Esophagus muscularis mucosa (tissue), 4 donors: ENCODE measurements around the gene ZBTB16. TPM values are rescaled to one million over a fixed set of nuclear protein-coding genes. Genes with fewer than 3 reads are reported as not detected.

ENCODE experiments used
- DNase-seq: peaks from one replicate; pipeline ENCODE4 v3.0.0-alpha.2; 2017; ENCODE audit errors: extremely low spot score
- H3K27ac ChIP-seq, 4 donors: fragments of 200-600 bp; sonication (generic); replicated peaks in 1 of 4; 1 replicate in 3 of 4; 2 replicates in 1 of 4; pipeline ENCODE4 v1.5.1; 2016 to 2019; ENCODE audit warnings: mild to moderate bottlenecking in 1 of 4
- H3K27me3 ChIP-seq, 4 donors: fragments of 200-600 bp; sonication (generic); one replicate each; pipeline versions ENCODE4 v1.5.1 to v1.6.0; 2016 to 2019
- H3K36me3 ChIP-seq, 4 donors: fragments of 200-600 bp; sonication (generic); one replicate each; pipeline ENCODE4 v1.5.1; 2016 to 2019
- H3K4me1 ChIP-seq, 4 donors: fragments of 200-600 bp; sonication (generic); one replicate each; pipeline ENCODE4 v1.5.1; 2016 to 2019
- H3K4me3 ChIP-seq, 4 donors: fragments of 200-600 bp; sonication (generic); 1 replicate in 2 of 4; 2 replicates in 2 of 4; pipeline ENCODE4 v1.5.1; 2016 to 2019; ENCODE audit warnings: mild to moderate bottlenecking in 4 of 4, moderate library complexity in 1 of 4
- H3K9me3 ChIP-seq, 4 donors: fragments of 200-600 bp; sonication (generic); 1 replicate in 3 of 4; 2 replicates in 1 of 4; pipeline ENCODE4 v1.5.1; 2016 to 2019
- CTCF ChIP-seq, 3 experiments: fragments of 200-600 bp in 2 of 3; fragments of 450-650 bp in 1 of 3; sonication (generic) in 2 of 3; IDR thresholded peaks; one replicate each; pipeline ENCODE4 v1.5.1; 2017 to 2019; ENCODE audit warnings: antibody characterized with exemption in 3 of 3, mild to moderate bottlenecking in 2 of 3, moderate library complexity in 1 of 3
- EP300 ChIP-seq: sonication (generic); formaldehyde crosslinking; IDR thresholded peaks from one replicate; pipeline ENCODE4 v1.6.1; 2017; ENCODE audit warnings: antibody characterized with exemption
- POLR2A ChIP-seq: fragments of 450-650 bp; IDR thresholded peaks from one replicate; pipeline ENCODE4 v1.6.1; 2017; ENCODE audit warnings: antibody characterized with exemption, moderate library complexity, mild to moderate bottlenecking, low read depth
- POLR2AphosphoS5 ChIP-seq, 2 donors: sonication (generic); formaldehyde crosslinking; IDR thresholded peaks; one replicate each; pipeline ENCODE4 v1.6.1; 2017; ENCODE audit warnings: antibody characterized with exemption in 2 of 2
- WGBS: methylation state at CpG from one replicate; pipeline ENCODE4 v1.1.5; 2018; 5-methylcytosine and 5-hydroxymethylcytosine counted together
- intact Hi-C: fragments of 100-400 bp; cut with DNase I; formaldehyde crosslinking; loops from one replicate; pipeline ENCODE4 v1.15.1; 2023
- total RNA-seq, 4 donors: library from RNA; depleted of rRNA; stranded (reverse); fragments of >200 nt; gene quantifications; one replicate each; pipeline versions ENCODE4 v1.1.0 to v1.2.1, GENCODE V29; 2016

Gene ZBTB16
- total RNA-seq, 4 donors from 2014 or later, result 175 to 319 (median 222) TPM

GRCh38 chr11:114287154-114287553 lies 227.6 kb downstream of the ZBTB16 start:
- no peak for TF ChIP-seq EP300
- no peak for TF ChIP-seq POLR2A
- no peak for TF ChIP-seq CTCF (IDR thresholded peaks at IDR 0.05)
- TF ChIP-seq POLR2AphosphoS5 (IDR thresholded peaks at IDR 0.05), result no peak
- intact Hi-C loops, result no loop called here
- peaks cover 2 to 10% (median 6%) of the 10 kb centered on the region in 4 donors for H3K4me1 ChIP-seq
- DNase-seq, result no peak
- peaks cover 0 to 11% (median 0%) of the 10 kb centered on the region in 4 donors for H3K27me3 ChIP-seq
- no peaks in the 10 kb centered on the region for H3K36me3 ChIP-seq
- no peak overlapping the region for H3K4me3 ChIP-seq
- WGBS, result 90% methylated on average over 2 of the region's 2 CpGs
- H3K9me3 ChIP-seq, result no peaks in the 10 kb centered on the region
- H3K27ac ChIP-seq, result no peak overlapping the region

- 71% methylated on average over 2 of the region's 2 CpGs for WGBS
- Histone ChIP-seq H3K27me3 (peaks cover 0 to 6% (median 0%) of the 10 kb centered on the region in 4 donors), H3K36me3 (no peaks in the 10 kb centered on the region), H3K9me3 (no peaks in the 10 kb centered on the region), H3K4me3 (no peak overlapping the region), H3K4me1 (peaks cover 11 to 20% (median 14%) of the 10 kb centered on the region in 4 donors), H3K27ac (no peak overlapping the region)
- intact Hi-C loops, result no loop called here
- no peak for DNase-seq
- TF ChIP-seq CTCF (IDR thresholded peaks at IDR 0.05) (no peak), POLR2A (no peak), EP300 (no peak), POLR2AphosphoS5 (IDR thresholded peaks at IDR 0.05) (no peak)
Observed at GRCh38 chr11:114288136-114288535, 228.6 kb downstream of the ZBTB16 start.

DNA sequence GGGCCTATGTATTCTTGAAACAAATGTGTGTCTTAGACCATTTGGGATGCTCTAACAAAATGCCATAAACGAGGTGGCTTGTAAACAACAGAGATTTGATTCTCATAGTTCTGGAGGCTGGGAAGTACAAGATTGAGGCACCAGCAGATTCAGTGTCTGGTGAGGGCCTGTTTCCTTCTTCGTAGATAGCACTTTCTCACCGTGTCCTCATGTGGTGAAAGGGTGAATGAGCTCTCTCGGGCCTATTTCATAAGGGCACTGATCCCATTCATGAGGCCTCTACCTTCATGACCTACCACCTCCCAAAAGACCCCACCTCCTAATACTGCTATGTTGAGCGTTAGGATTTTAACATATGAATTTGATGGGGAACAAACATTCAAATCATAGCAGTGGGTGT lies 230.3 kb downstream of the ZBTB16 start:
- 93% methylated on average over 5 of the region's 5 CpGs for WGBS
- Histone ChIP-seq H3K9me3 (no peaks in the 10 kb centered on the region), H3K27me3 (peaks cover 0 to 7% (median 0%) of the 10 kb centered on the region in 4 donors), H3K27ac (no peak overlapping the region), H3K36me3 (no peaks in the 10 kb centered on the region), H3K4me3 (no peak overlapping the region), H3K4me1 (peaks cover 20 to 32% (median 26%) of the 10 kb centered on the region in 4 donors)
- intact Hi-C loops, result no loop called here
- DNase-seq, result no peak
- TF ChIP-seq POLR2AphosphoS5 (IDR thresholded peaks at IDR 0.05) (no peak), POLR2A (no peak), EP300 (no peak), CTCF (IDR thresholded peaks at IDR 0.05) (no peak)

DNA sequence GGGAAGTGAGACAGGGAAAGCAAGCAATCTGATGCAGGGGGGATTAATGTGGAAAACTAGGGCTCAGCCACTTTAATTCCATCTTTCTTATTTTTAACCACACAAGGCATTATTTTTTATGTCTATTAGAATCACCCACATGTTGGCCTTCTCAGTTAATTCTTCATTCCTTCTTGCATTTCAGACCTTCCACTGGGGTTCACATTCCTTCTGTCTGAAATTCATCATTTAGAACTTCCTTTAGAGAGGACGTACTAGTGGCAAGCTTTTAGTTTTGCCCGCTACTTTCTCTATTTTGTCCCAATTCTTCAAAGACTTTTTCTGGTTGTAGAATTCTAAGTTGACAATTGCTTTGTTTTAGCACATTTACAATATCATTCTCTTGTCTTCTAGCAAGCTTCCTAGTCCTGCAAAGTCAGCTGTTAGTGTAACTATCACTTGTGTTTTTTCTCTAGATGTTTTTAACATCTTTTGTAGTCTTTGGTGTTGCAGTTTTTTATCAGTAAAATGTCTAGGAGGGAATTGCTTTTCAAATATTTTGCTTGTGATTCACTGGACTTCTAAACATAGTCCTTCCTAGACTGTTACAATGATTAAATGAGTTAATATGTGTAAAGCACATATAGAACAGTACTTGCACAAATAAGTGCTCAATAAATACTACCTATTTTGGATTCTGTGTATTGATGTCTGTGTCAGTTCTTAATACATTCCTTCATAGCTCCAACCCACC lies 231.2 kb downstream of the ZBTB16 start:
- no peak overlapping the region for H3K4me3 ChIP-seq
- no peak for TF ChIP-seq POLR2A
- no peak for TF ChIP-seq POLR2AphosphoS5 (IDR thresholded peaks at IDR 0.05)
- no peak for TF ChIP-seq EP300
- no peak for TF ChIP-seq CTCF (IDR thresholded peaks at IDR 0.05)
- intact Hi-C loops, result no loop called here
- 92% methylated on average over 2 of the region's 2 CpGs for WGBS
- no peaks in the 10 kb centered on the region for H3K9me3 ChIP-seq
- peak overlapping the region in 1 of 4 donors; percentile 15 for H3K27ac ChIP-seq
- DNase-seq, result no peak
- H3K36me3 ChIP-seq, result no peaks in the 10 kb centered on the region
- H3K27me3 ChIP-seq, result peaks cover 0 to 11% (median 0%) of the 10 kb centered on the region in 4 donors
- peaks cover 29 to 40% (median 33%) of the 10 kb centered on the region in 4 donors for H3K4me1 ChIP-seq
